HEK293 (cell line): ENCODE results near the gene SYNPR.

Experiments used
- CTCF ChIA-PET: fragments of 350-600 bp; formaldehyde crosslinking; extraction: SDS; loops from one replicate; lab custom pipeline; 2021; ENCODE audit warnings: antibody characterized with exemption; lab: Yijun Ruan, JAX
- POLR2A ChIA-PET: fragments of 300-600 bp; formaldehyde crosslinking; extraction: SDS; loops from one replicate; lab custom pipeline; 2020; ENCODE audit warnings: antibody characterized with exemption, inconsistent platforms; lab: Yijun Ruan, JAX
- H3K27ac ChIP-seq: fragments of 200-500 bp; sonication (Bioruptor generic); 2 replicates; pipeline ENCODE4 v1.5.1; 2014; ENCODE audit warnings: low read depth, low read length, control low read depth, inconsistent platforms; ENCODE audit errors: extremely low read depth
- H3K36me3 ChIP-seq, 2 experiments: fragments of 200-500 bp in 1 of 2; sonication (Bioruptor generic) in 1 of 2; 1 replicate in 1 of 2; 2 replicates in 1 of 2; pipeline ENCODE4 v1.5.1; 2014 to 2017; ENCODE audit warnings: inconsistent platforms in 2 of 2, low read length in 2 of 2; ENCODE audit not compliant: control insufficient read depth in 2 of 2, insufficient read depth in 1 of 2
- H3K4me1 ChIP-seq: fragments of 200-500 bp; sonication (Bioruptor generic); 2 replicates; pipeline ENCODE4 v1.5.1; 2014; ENCODE audit warnings: mild to moderate bottlenecking, low read length, inconsistent platforms; ENCODE audit not compliant: control insufficient read depth, insufficient read depth
- H3K4me3 ChIP-seq: 2 replicates; pipeline ENCODE4 v1.5.1; 2011; ENCODE audit warnings: low read depth, mild to moderate bottlenecking, control low read depth, low read length, moderate library complexity
- H3K9me3 ChIP-seq: fragments of 200-500 bp; sonication (Bioruptor generic); 2 replicates; pipeline ENCODE4 v1.5.1; 2014; ENCODE audit warnings: low read depth, low read length, inconsistent platforms; ENCODE audit not compliant: control insufficient read depth, insufficient read depth
- BCL11A ChIP-seq: fragments of 450-650 bp; formaldehyde crosslinking; IDR thresholded peaks from 2 replicates; pipeline ENCODE4 v1.5.1; 2016; ENCODE audit warnings: low read depth, missing biosample characterization, missing genetic modification characterization
- CTCF ChIP-seq: fragments of 450-650 bp; formaldehyde crosslinking; IDR thresholded peaks from 2 replicates; pipeline ENCODE4 v1.5.1; 2016; ENCODE audit warnings: missing biosample characterization, missing genetic modification characterization
- KLF1 ChIP-seq: fragments of 450-650 bp; formaldehyde crosslinking; IDR thresholded peaks from 2 replicates; pipeline ENCODE4 v1.5.1; 2016; ENCODE audit warnings: missing biosample characterization, missing genetic modification characterization
- OSR2 ChIP-seq: fragments of 450-650 bp; formaldehyde crosslinking; IDR thresholded peaks from 2 replicates; pipeline ENCODE4 v1.5.1; 2016; ENCODE audit warnings: missing biosample characterization, missing genetic modification characterization
- TCF7L2 ChIP-seq: IDR thresholded peaks from 2 replicates; pipeline ENCODE4 v1.6.1; 2011; ENCODE audit warnings: low read depth, mild to moderate bottlenecking, inconsistent platforms, low read length, moderate library complexity, borderline replicate concordance
- TRIM28 ChIP-seq: IDR thresholded peaks from 2 replicates; pipeline ENCODE4 v1.6.1; 2011; ENCODE audit warnings: low read length, control low read depth, borderline replicate concordance
- ZBTB11 ChIP-seq: fragments of 450-650 bp; formaldehyde crosslinking; conservative IDR thresholded peaks from 2 replicates; pipeline ENCODE4 v1.5.1; 2016; ENCODE audit warnings: low read depth, missing biosample characterization, missing genetic modification characterization
- ZBTB44 ChIP-seq: fragments of 450-650 bp; IDR thresholded peaks from 2 replicates; pipeline ENCODE4 v1.5.1; 2018; ENCODE audit warnings: missing biosample characterization, mild to moderate bottlenecking, missing genetic modification characterization
- ZBTB8A ChIP-seq: fragments of 450-650 bp; formaldehyde crosslinking; IDR thresholded peaks from 2 replicates; pipeline ENCODE4 v1.5.1; 2016; ENCODE audit warnings: missing biosample characterization, missing genetic modification characterization
- ZIC2 ChIP-seq: fragments of 450-650 bp; formaldehyde crosslinking; IDR thresholded peaks from 2 replicates; pipeline ENCODE4 v1.5.1; 2016; ENCODE audit warnings: missing biosample characterization, missing genetic modification characterization
- ZNF174 ChIP-seq: fragments of 450-650 bp; formaldehyde crosslinking; IDR thresholded peaks from 2 replicates; pipeline ENCODE4 v1.5.0; 2017; ENCODE audit warnings: missing biosample characterization, mild to moderate bottlenecking, missing genetic modification characterization
- ZNF211 ChIP-seq: fragments of 450-650 bp; formaldehyde crosslinking; IDR thresholded peaks from 2 replicates; pipeline ENCODE4 v1.5.1; 2016; ENCODE audit warnings: low read depth, missing biosample characterization, missing genetic modification characterization
- ZNF266 ChIP-seq: fragments of 450-650 bp; formaldehyde crosslinking; IDR thresholded peaks from 2 replicates; pipeline ENCODE4 v1.5.1; 2016; ENCODE audit warnings: missing biosample characterization, missing genetic modification characterization, low read depth
- ZNF513 ChIP-seq: fragments of 450-650 bp; IDR thresholded peaks from 2 replicates; pipeline ENCODE4 v1.5.1; 2018; ENCODE audit warnings: missing biosample characterization, missing genetic modification characterization
- ZNF544 ChIP-seq: fragments of 450-650 bp; formaldehyde crosslinking; IDR thresholded peaks from 2 replicates; pipeline ENCODE4 v1.5.0; 2017; ENCODE audit warnings: missing biosample characterization, missing genetic modification characterization
- ZNF585B ChIP-seq: fragments of 450-650 bp; formaldehyde crosslinking; IDR thresholded peaks from 2 replicates; pipeline ENCODE4 v1.5.1; 2016; ENCODE audit warnings: missing biosample characterization, missing genetic modification characterization
- ZNF837 ChIP-seq: fragments of 450-650 bp; formaldehyde crosslinking; IDR thresholded peaks from 2 replicates; pipeline ENCODE4 v1.5.1; 2016; ENCODE audit warnings: missing biosample characterization, missing genetic modification characterization

Gene SYNPR

GRCh38 chr3:63295356-63295755 is 17.2 kb downstream of the SYNPR start:
- CTCF ChIA-PET = interaction anchor here (0.7 kb wide), 1 partner anchor 8 kb away, joined by 3 read pairs; no protein-coding TSS in a partner anchor
- no peak overlapping the region for H3K27ac ChIP-seq
- POLR2A ChIA-PET = no interaction called here

More at GRCh38 chr3:63295356-63295755, 17.2 kb downstream of the SYNPR start:
- Histone ChIP-seq H3K36me3 (no peaks in the 10 kb centered on the region), H3K4me3 (no peak overlapping the region), H3K4me1 (no peaks in the 10 kb centered on the region), H3K9me3 (no peaks in the 10 kb centered on the region)
- no peak for TF ChIP-seq ZBTB11 (tag by site-specific recombination)
- no peak for TF ChIP-seq BCL11A (tag by site-specific recombination)
- no peak for TF ChIP-seq TCF7L2
- no peak for TF ChIP-seq ZNF211 (tag by site-specific recombination)
- TF ChIP-seq ZBTB8A = no peak
- TF ChIP-seq KLF1 (tag by site-specific recombination) = no peak
- no peak for TF ChIP-seq CTCF (tag by site-specific recombination)
- no peak for TF ChIP-seq ZNF266 (tag by site-specific recombination)
- no peak for TF ChIP-seq ZBTB44 (tag by site-specific recombination)
- no peak for TF ChIP-seq ZNF837 (tag by site-specific recombination)
- TF ChIP-seq ZNF544 (tag by site-specific recombination) = no peak
- TF ChIP-seq TRIM28 = no peak
- no peak for TF ChIP-seq ZNF174
- no peak for TF ChIP-seq OSR2 (tag by site-specific recombination)
- TF ChIP-seq ZNF513 (tag by site-specific recombination) = no peak
- no peak for TF ChIP-seq ZIC2 (tag by site-specific recombination)
- TF ChIP-seq ZNF585B (tag by site-specific recombination) = no peak
